ENCODE data around the gene HOXA13.

GRCh38 chr7:27202862-27203134 lies 2.9 kb upstream of the HOXA13 start:
- TF ChIP-seq CTCF (IDR thresholded peaks at IDR 0.05) (no peak), POLR2A (IDR thresholded peaks at IDR 0.05) (no peak)

Data from heart left ventricle (tissue), 13 donors.